Endothelial cell of umbilical vein (primary cell): Measurements from ENCODE around the gene PPP2R2C. TPM values are rescaled to one million over a fixed set of nuclear protein-coding genes. Genes with fewer than 3 reads are reported as not detected.

Experiments
- BruUV-seq: library from RNA; stranded (reverse); fragments of 400-500 nt; replicated peaks from 2 replicates; lab custom pipeline; 2021; lab: Mats Ljungman, UMichigan
- CTCF ChIA-PET: fragments of 300-600, 350-600 bp; sonication (Branson Sonifier 250); formaldehyde crosslinking; loops from one replicate; lab custom pipeline; 2021; ENCODE audit warnings: antibody characterized with exemption, inconsistent platforms; lab: Charles Lee
- POLR2A ChIA-PET: fragments of 300-600, 350-600 bp; sonication (Branson Sonifier 250); formaldehyde crosslinking; loops from one replicate; lab custom pipeline; 2021; ENCODE audit warnings: antibody characterized with exemption, inconsistent platforms; lab: Charles Lee
- DNase-seq: peaks from one replicate; pipeline ENCODE4 v3.0.0-alpha.2; 2011; ENCODE audit warnings: low read depth, low spot score
- FAIRE-seq: peaks from 2 replicates; lab custom pipeline; 2011; peaks lifted over from hg19 to GRCh38; lab: Jason Lieb, UNC
- H2AFZ ChIP-seq: 2 replicates; pipeline ENCODE4 v1.6.0; 2012; ENCODE audit warnings: low read depth, low read length, control low read depth, inconsistent platforms
- H3K27ac ChIP-seq: 2 replicates; pipeline ENCODE4 v1.5.1; 2011; ENCODE audit warnings: low read depth, mild to moderate bottlenecking, control low read depth, low read length, moderate library complexity; ENCODE audit not compliant: insufficient read depth
- H3K27me3 ChIP-seq, 2 experiments: 2 replicates each; pipeline versions ENCODE4 v1.6.0 to v1.6.1; 2011; ENCODE audit warnings: low read length in 2 of 2, mixed read lengths in 1 of 2; ENCODE audit not compliant: control insufficient read depth in 2 of 2, insufficient read depth in 2 of 2
- H3K36me3 ChIP-seq, 2 experiments: 2 replicates in 1 of 2; 3 replicates in 1 of 2; pipeline ENCODE4 v1.5.1; 2011; ENCODE audit warnings: low read length in 2 of 2, mild to moderate bottlenecking in 1 of 2, moderate library complexity in 1 of 2; ENCODE audit not compliant: control insufficient read depth in 2 of 2, insufficient read depth in 2 of 2; ENCODE audit errors: extremely low read depth in 1 of 2
- H3K4me1 ChIP-seq: 3 replicates; pipeline ENCODE4 v1.5.1; 2011; ENCODE audit warnings: mild to moderate bottlenecking, low read length; ENCODE audit not compliant: control insufficient read depth, insufficient read depth; ENCODE audit errors: extremely low read depth
- H3K4me2 ChIP-seq: 2 replicates; pipeline ENCODE4 v1.6.1; 2011; ENCODE audit warnings: low read length, control low read depth, mixed read lengths; ENCODE audit not compliant: insufficient read depth
- H3K4me3 ChIP-seq, 3 experiments: fragments of 200-600 bp in 1 of 3; sonication (generic), shearing (Covaris generic) in 1 of 3; replicated peaks in 1 of 3; 2 replicates each; pipeline ENCODE4 v1.5.1; 2011 to 2016; ENCODE audit warnings: control low read depth in 3 of 3, low read length in 3 of 3, mild to moderate bottlenecking in 2 of 3, inconsistent platforms in 1 of 3, low read depth in 1 of 3, moderate library complexity in 1 of 3; ENCODE audit not compliant: insufficient read depth in 1 of 3
- H3K79me2 ChIP-seq: 2 replicates; pipeline ENCODE4 v1.6.0; 2012; ENCODE audit warnings: low read length, inconsistent platforms; ENCODE audit not compliant: control insufficient read depth, insufficient read depth
- H3K9ac ChIP-seq: replicated peaks from 2 replicates; pipeline ENCODE3; 2011; ENCODE audit warnings: low read length, control low read depth; ENCODE audit not compliant: insufficient read depth; ENCODE audit errors: extremely low read depth
- H3K9me1 ChIP-seq: replicated peaks from 3 replicates; pipeline ENCODE4 v1.6.0; 2011; ENCODE audit warnings: mild to moderate bottlenecking, low read length; ENCODE audit not compliant: control insufficient read depth, insufficient read depth; ENCODE audit errors: extremely low read depth
- H3K9me3 ChIP-seq: replicated peaks from 2 replicates; pipeline ENCODE4 v1.5.1; 2012; ENCODE audit warnings: low read length, inconsistent platforms; ENCODE audit not compliant: control insufficient read depth, insufficient read depth
- H4K20me1 ChIP-seq: replicated peaks from 2 replicates; pipeline ENCODE3; 2011; ENCODE audit warnings: mild to moderate bottlenecking, low read length; ENCODE audit not compliant: control insufficient read depth, insufficient read depth; ENCODE audit errors: extremely low read depth
- CTCF ChIP-seq, 2 donors: IDR thresholded peaks; 1 replicate in 1 of 2; 2 replicates in 1 of 2; pipeline ENCODE4 v1.5.1; 2011; ENCODE audit warnings: low read length in 2 of 2, mild to moderate bottlenecking in 2 of 2, moderate library complexity in 2 of 2, control low read depth in 1 of 2, inconsistent platforms in 1 of 2, low read depth in 1 of 2; ENCODE audit not compliant: insufficient read depth in 1 of 2; ENCODE audit errors: extremely low read depth in 1 of 2
- EZH2 ChIP-seq: IDR thresholded peaks from 2 replicates; pipeline ENCODE4 v1.6.1; 2012; ENCODE audit warnings: borderline replicate concordance, low read depth, mild to moderate bottlenecking, moderate library complexity, low read length, inconsistent platforms; ENCODE audit not compliant: severe bottlenecking
- GATA2 ChIP-seq: IDR thresholded peaks from 2 replicates; pipeline ENCODE4 v1.7.0; 2011; ENCODE audit warnings: low read depth, mild to moderate bottlenecking, moderate library complexity, mixed read lengths, low read length; ENCODE audit not compliant: insufficient read length, insufficient read depth
- MYC ChIP-seq: IDR thresholded peaks from one replicate; pipeline ENCODE4 v1.6.1; 2011; ENCODE audit warnings: mild to moderate bottlenecking, low read depth, low read length
- POLR2A ChIP-seq: IDR thresholded peaks from 2 replicates; pipeline ENCODE4 v1.6.1; 2012; ENCODE audit warnings: low read depth, mild to moderate bottlenecking, control low read depth, low read length
- dilution Hi-C: fragments of 300-500 bp; cut with MboI; formaldehyde crosslinking; loops from one replicate; pipeline ENCODE4 v1.15.0; 2019; ENCODE audit warnings: low sequenced_read_pairs; ENCODE audit not compliant: extremely low pct_ligation_motif_present
- intact Hi-C: fragments of 100-400 bp; cut with micrococcal nuclease; formaldehyde crosslinking; loops from one replicate; pipeline ENCODE4 v1.10.0; 2022
- polyA plus RNA-seq, 4 experiments: library from polyadenylated mRNA; depleted of rRNA in 3 of 4; stranded (reverse) in 3 of 4; unstranded in 1 of 4; fragments of >200 nt; gene quantifications; 2 replicates each; pipeline versions ENCODE4 v1.2.1 to v1.2.3, GENCODE V29; 2011 to 2012; ENCODE audit warnings: missing spikeins in 1 of 4
- total RNA-seq: library from RNA; stranded (reverse); gene quantifications from 2 replicates; pipeline ENCODE4 v1.2.3, GENCODE V29; 2021

The PPP2R2C gene
- total and polyA plus RNA-seq, 2 donors (not counting 3 experiments of a cell fraction or from before 2014, with no cell fraction given) = 0.03 to 0.09 TPM

GRCh38 chr4:6345866-6346265 is 126.5 kb downstream of the PPP2R2C start:
- H3K9me1 ChIP-seq = no peaks in the 10 kb centered on the region
- no TSS peak for BruUV-seq
- dilution Hi-C loops = no loop called here
- no peak overlapping the region for H3K4me3 ChIP-seq
- intact Hi-C loops = no loop called here
- DNase-seq (no peak), FAIRE-seq (no peak)
- TF ChIP-seq GATA2 (no peak), MYC (no peak)
- POLR2A ChIA-PET = no interaction called here
- no peaks in the 10 kb centered on the region for H4K20me1 ChIP-seq
- H3K9me3 ChIP-seq = no peaks in the 10 kb centered on the region
- no peak overlapping the region for H3K9ac ChIP-seq
- H3K27ac ChIP-seq = no peak overlapping the region
- no peak overlapping the region for H3K4me2 ChIP-seq
- H2AFZ ChIP-seq = no peak overlapping the region
- H3K36me3 ChIP-seq = no peaks in the 10 kb centered on the region
- no peaks in the 10 kb centered on the region for H3K4me1 ChIP-seq
- no peaks in the 10 kb centered on the region for H3K79me2 ChIP-seq
- no peaks in the 10 kb centered on the region for H3K27me3 ChIP-seq
- CTCF ChIA-PET = interaction anchor here (1.1 to 4.3 kb wide), 2 partner anchors 19 to 95 kb away, joined by 4 to 20 read pairs; no protein-coding TSS in a partner anchor

DNA sequence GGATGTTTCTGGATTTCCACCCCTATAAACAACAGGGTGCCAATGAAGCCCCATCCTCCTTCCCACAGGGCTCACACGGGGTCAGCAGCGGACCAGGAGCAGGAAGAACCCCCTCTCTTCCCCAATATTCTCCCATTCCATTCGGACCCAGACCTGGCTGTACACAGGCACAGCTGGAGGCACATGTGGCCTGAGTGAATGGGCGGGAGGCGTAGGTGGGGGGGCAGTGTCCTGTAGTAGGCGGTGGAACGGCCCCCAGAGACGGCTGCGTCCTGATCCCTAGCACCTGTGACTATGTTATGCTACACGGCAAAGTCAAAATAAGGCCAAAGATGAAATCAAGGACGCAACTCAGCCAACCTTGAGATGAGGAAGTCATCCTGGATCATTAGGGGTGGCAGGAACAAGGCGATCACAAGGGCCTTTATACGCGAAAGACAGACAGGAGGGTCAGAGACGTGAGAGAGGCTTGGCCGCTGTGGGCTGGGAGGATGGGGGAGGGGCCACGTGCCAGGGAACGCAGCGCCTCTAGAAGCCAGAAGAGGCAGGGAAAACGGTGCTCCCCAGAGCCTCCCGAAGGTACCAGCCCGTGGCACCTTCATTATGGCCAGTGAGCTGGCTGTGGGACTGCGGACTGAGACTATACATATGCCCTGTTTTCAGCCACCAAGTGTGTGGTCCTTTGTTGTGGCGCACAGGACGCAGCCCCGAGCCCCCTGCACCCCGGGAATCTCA is 127.2 kb downstream of the PPP2R2C start:
- TF ChIP-seq CTCF (IDR thresholded peaks at IDR 0.05; ENCODE audit: extremely low read depth in 1 of 2, insufficient read depth in 1 of 2, low read depth in 1 of 2, low read length in 2 of 2) (no peak), POLR2A (no peak), EZH2 (no peak)
- FAIRE-seq = no peak
- no TSS peak for BruUV-seq
- no peaks in the 10 kb centered on the region for H3K36me3 ChIP-seq
- no peak for DNase-seq
- no peaks in the 10 kb centered on the region for H3K9me1 ChIP-seq
- H3K27ac ChIP-seq = no peak overlapping the region
- no peaks in the 10 kb centered on the region for H3K4me1 ChIP-seq
- H3K27me3 ChIP-seq = no peaks in the 10 kb centered on the region
- no peak overlapping the region for H2AFZ ChIP-seq
- H3K9ac ChIP-seq = no peak overlapping the region
- H3K9me3 ChIP-seq = no peaks in the 10 kb centered on the region
- no peaks in the 10 kb centered on the region for H4K20me1 ChIP-seq
- H3K4me2 ChIP-seq = no peak overlapping the region
- ChIA-PET CTCF (interaction anchor here (1.1 to 4.3 kb wide), 3 partner anchors 14 to 94 kb away, joined by 4 to 20 read pairs (median 8); no protein-coding TSS in a partner anchor), POLR2A (no interaction called here)
- intact Hi-C loops = no loop called here
- dilution Hi-C loops = no loop called here
- no peak overlapping the region for H3K4me3 ChIP-seq
- H3K79me2 ChIP-seq = no peaks in the 10 kb centered on the region
